Neural cell (in vitro differentiated cells): Measurements from ENCODE around the gene CLEC12A.

Experiments used
- MXI1 ChIP-seq: fragments of 450-650 bp; conservative IDR thresholded peaks from 2 replicates; pipeline ENCODE4 v1.6.1; 2014; ENCODE audit warnings: antibody characterized with exemption, mild to moderate bottlenecking; ENCODE audit not compliant: poor library complexity, severe bottlenecking
- POLR2AphosphoS5 ChIP-seq: IDR thresholded peaks from 2 replicates; pipeline ENCODE4 v1.6.1; 2012
- SMC3 ChIP-seq: fragments of 450-650 bp; conservative IDR thresholded peaks from 2 replicates; pipeline ENCODE4 v1.6.1; 2014; ENCODE audit warnings: antibody characterized with exemption, mild to moderate bottlenecking, moderate library complexity; ENCODE audit not compliant: poor library complexity
- TAF1 ChIP-seq: IDR thresholded peaks from 2 replicates; pipeline ENCODE4 v1.6.1; 2012; ENCODE audit warnings: low read depth
- TF ChIP-seq, protein P1 (sequence below): fragments of 450-650 bp; IDR thresholded peaks from 2 replicates; pipeline ENCODE4 v1.5.1; 2014; ENCODE audit warnings: antibody characterized with exemption, mild to moderate bottlenecking, moderate library complexity; ENCODE audit not compliant: poor library complexity, severe bottlenecking

DNA sequence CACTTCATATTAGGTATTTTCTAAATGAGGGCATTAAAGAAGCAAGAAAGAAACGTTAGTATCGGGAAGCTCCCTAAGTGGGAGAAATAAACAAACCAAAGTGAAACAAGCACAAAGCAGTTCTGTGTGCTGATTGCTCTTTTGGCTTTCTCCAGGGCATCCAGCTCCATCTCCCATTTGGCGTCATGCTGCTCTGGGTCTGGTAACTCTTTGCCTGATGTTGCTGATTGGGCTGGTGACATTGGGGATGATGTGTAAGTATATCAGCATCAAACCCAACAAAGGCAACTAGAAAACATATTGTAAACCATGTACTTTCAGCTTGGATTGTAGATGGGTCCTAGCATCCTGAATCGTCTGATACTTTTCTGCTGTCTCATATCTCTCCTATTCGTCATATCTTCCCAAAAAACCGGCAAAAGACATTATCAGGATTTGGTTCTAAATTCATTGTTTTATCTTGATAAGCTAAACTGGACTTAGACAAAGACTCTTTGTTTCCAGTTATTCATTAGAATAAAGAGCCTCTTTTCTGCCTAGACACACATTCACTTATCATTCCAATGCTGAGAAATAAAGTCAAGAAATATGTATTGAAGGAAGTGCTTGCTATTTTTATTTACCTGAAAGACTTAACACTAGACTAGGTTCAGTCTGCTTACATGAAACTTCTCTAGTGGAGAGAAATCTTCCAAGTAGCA is 41.6 kb downstream of the CLEC12A start:
- TF ChIP-seq, protein P1, sequence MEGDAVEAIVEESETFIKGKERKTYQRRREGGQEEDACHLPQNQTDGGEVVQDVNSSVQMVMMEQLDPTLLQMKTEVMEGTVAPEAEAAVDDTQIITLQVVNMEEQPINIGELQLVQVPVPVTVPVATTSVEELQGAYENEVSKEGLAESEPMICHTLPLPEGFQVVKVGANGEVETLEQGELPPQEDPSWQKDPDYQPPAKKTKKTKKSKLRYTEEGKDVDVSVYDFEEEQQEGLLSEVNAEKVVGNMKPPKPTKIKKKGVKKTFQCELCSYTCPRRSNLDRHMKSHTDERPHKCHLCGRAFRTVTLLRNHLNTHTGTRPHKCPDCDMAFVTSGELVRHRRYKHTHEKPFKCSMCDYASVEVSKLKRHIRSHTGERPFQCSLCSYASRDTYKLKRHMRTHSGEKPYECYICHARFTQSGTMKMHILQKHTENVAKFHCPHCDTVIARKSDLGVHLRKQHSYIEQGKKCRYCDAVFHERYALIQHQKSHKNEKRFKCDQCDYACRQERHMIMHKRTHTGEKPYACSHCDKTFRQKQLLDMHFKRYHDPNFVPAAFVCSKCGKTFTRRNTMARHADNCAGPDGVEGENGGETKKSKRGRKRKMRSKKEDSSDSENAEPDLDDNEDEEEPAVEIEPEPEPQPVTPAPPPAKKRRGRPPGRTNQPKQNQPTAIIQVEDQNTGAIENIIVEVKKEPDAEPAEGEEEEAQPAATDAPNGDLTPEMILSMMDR, result no peak
- TF ChIP-seq MXI1, result no peak
- no peak for TF ChIP-seq SMC3
- TF ChIP-seq POLR2AphosphoS5, result no peak
- no peak for TF ChIP-seq TAF1
